Glomerular endothelial cell (primary cell): Measurements from ENCODE around the gene STAC3. TPM values are rescaled to one million over a fixed set of nuclear protein-coding genes. Genes with fewer than 3 reads are reported as not detected.

ENCODE experiments used
- DNase-seq: peaks from one replicate; pipeline ENCODE4 v3.0.0-alpha.2; 2011; ENCODE audit warnings: low read depth, low spot score; ENCODE audit errors: extremely low read depth
- total RNA-seq: library from RNA; depleted of rRNA; stranded (reverse); fragments of >200 nt; gene quantifications from 2 replicates; pipeline ENCODE4 v1.2.3, GENCODE V29; 2015

STAC3 gene
- total RNA-seq, 1 donor from 2014 or later, result 0.18 TPM

DNA sequence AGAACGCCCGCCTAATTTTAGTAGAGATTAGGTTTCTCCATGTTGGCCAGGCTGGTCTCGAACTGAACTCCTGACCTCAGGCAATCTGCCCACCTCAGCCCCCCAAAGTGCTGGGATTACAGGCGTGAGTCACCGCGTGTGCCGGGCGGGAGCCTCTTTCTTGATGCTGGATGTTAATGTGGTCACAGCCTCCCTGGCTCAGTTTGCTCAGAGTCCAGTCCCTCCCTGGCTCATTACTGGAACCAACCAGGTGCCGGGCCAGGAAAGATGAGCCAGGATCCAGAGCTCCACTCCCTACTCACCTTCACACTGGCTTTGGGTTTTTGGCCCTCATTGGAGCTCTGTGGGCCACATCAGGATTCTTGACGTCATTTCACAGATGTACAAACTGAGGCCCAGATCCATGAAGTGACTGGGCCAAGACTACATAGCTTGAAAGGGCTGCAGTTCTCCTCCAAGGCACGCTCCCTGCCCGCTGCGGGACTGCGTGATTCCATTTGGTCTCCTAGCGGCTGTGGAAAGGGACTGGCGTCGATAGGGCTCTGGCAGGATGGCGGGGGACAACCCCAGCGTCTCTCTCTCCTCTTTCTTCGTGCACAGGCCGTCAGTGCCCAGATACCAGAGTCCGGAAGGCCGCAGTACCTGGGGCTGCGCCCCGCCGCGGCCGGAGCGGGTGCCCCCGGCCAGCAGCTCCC, 26.6 kb downstream of the STAC3 start:
- no peak for DNase-seq

DNA sequence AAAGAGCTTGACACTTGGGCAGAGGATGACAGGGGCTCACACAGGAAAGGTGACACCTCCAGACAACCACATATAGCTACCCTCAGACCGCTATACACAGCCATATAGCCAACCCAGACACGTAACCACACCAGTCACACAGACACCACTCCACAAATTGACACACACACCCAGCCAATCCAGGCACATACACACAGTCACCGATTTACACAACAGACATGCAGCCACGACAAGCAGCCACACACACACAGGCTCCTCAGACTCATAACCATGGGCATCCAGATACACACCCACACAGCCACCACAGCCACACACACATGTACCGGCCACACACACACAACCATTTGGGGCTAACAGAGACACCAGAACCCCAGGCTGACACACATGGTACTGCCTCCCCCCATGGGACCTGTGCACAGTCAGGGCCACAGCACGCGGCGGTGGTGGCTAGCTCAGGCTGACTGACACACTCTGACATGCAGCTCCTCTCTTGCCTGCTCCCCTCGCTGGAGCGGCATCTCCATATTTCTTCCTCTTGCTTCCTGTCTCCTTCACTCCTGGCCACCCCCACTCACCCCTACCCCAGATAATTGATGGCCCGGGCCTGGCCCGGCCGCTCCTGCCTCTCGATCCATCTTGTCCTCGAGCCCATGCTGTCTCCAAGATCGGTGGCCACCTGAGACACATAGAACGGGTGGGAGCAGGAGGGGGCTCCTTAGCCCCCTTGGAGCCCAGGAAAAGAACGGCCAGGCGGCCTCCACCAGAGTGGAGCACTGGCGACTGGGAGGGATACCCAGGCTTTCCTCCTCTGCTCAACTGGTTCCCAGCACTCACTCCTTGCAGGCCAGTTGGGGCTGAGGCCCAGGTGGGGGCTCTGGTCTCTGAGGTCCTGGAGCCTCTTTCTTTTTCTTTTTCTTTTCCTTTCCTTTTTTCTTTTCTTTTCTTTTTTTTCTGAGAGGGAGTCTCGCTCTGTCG, 27.5 kb downstream of the STAC3 start:
- DNase-seq, result no peak

DNA sequence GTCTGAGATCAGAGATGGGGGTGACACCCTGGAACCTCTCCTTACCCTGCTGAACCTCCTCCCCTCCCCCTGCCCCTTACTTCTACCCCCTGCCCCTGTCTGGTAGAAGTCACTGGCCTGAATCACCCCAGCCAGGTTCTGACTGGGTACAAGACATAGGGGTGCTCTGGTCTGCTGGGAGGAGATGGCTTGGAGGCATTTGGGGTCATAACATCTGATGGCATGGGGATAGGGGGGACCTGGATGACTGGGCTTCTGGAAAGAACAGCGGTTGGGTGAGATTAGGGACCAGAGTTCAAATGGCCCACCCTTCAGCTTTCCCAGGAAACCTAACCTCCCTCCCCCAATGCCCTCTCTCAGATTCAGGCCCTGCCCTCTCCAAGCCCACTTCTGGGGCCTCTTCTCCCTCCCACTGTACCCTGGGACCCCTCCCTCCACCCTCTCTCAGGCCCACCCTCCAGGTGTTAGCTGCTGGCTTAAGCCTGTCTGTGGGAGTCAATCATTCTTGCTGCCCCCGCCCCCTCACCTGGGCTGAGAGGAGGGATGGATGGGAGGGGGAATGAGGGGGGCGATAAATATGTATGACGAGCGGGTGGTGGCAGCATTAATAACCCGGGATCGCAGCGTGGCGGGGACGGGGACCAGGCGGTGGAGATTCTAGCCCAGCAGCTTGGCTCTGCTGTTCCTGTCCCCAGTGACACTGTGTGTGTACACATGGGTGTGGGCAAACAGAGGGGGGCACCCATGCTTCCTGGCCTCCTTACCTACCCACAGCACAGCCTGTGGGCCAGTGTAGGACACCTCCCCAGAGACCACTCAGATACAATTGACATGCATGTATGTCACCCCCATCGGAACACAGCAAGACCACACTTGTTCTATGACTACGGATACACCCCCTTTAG, 28.4 kb downstream of the STAC3 start:
- DNase-seq, result no peak

DNA sequence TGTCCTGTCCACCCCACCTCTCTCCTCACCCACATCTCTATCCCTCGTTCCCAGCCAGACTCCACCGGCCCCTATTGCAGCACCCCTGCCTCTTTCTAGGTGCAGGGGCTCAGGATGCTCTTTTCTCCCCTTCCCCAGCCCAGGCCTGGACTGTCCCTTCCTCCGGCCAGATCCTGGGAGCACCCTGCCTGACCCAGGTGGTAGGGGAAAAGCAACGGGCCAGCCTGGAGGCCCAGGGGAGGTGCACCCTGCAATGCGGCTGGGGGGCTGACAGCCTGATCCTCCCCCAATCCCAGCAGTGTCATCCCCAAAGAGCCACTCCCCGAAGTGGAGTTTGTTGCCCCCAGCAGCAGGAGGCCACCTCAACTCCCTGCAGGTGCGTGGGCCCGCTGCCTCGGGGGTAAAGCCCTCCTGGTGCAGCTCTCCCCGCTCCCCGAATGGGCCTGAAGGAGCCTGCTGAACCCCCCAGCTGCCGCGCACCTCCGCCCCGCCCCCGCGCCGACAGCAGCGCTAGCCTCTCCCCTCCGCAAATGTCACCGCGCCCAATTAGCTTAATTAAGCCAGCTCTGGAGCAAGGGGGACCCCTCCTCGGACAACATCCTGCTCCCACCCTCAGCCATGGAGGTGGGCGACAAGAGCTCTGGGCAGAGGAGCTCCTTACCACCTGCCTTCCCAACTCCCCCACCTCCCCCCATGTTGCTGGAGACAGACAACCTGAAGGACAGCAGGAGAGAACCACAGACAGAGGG, 29.6 kb downstream of the STAC3 start:
- DNase-seq, result no peak

DNA sequence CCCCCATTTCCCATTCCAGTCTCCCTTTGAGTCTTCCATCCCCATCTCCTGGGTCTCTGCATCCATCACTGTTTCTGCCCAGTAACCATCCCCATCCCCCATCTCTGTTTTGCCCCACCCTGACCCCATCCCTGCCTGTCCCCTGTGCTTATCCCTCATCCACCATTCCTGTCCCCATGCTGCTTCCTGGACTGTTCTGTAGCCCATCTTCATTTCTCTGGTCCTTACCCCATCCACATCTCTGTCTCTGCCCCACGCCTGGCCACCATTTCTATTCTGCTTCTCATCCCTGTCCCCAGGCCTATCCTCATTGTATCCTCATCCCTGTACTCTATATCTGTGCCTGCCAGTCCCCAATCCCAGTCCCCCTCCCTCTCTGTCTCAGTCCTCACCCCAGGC, 30.2 kb downstream of the STAC3 start:
- no peak for DNase-seq

DNA sequence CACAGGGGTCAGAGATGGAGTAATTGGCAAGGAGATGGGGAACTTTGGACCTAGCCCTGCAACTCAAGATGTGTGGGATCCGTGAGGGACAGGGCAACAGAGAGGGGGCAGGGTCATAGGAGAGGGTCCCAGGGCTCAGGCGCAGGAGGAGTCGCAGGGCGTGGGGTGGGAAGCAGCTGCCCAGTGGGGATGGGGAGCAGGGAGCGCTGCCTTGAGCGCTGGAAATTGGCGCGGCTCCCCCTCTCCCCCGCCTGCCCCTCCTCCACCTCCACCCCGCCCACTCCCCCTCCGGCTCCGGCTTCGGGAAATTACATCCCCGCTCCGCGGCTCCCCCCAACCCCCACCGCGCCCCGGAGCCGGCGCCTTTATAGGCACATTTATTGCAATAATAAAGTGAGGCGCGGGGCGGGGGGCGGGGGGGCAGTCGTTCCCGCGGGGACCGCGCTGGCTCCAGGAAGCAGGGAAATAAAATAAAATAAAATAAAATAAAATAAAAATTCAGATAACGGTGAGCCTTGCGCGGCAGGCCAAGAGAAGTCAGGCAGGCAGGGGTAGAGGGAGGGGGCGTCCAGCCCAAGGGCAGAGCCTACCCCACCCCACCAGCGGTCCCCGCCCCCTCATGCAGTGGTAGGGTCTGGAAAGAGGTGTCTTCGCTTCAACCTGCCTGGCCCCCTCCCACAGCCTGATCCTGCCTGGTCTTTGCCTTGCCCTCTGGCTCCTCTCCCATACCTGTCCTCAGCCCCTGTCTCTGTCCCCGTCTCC, 30.8 kb downstream of the STAC3 start:
- no peak for DNase-seq

DNA sequence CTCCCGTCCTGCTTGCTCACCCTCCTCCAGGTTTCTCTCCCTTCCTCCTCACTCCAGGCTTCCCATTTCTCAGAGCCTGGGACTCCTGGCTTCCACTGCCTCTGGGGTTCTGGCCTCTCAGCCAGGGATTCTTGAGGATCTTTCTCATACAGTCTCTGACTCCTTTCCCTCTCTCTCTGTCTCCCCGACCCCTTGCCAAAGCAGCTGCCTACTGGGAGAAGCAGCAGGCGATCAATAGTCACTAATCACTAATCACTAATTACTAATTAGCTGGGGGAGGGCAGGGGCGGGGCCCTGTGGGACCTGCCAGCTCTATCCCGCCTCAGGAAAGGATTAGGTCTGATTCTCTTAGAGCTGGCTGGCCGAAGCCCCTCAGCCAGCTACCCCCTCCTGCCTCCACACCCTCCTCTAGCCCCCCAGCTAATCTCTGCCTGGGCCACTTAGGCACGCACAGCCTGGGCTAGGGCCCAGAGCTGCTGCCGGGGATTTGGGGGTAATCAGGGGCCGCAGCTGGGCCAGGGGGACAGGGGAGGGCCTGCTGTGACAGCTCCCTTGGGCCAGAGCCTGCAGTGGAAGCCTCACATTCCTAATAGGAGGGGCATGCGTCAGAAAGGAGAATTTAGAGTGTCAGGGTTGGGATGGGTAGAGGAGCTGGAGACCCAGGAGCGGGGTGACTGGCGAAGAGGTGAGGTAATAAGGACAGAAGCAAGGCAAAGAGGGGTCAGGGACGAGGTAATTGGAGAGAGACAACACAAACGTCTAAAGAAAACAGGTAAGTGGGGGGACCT, 31.6 kb downstream of the STAC3 start:
- DNase-seq, result no peak

DNA sequence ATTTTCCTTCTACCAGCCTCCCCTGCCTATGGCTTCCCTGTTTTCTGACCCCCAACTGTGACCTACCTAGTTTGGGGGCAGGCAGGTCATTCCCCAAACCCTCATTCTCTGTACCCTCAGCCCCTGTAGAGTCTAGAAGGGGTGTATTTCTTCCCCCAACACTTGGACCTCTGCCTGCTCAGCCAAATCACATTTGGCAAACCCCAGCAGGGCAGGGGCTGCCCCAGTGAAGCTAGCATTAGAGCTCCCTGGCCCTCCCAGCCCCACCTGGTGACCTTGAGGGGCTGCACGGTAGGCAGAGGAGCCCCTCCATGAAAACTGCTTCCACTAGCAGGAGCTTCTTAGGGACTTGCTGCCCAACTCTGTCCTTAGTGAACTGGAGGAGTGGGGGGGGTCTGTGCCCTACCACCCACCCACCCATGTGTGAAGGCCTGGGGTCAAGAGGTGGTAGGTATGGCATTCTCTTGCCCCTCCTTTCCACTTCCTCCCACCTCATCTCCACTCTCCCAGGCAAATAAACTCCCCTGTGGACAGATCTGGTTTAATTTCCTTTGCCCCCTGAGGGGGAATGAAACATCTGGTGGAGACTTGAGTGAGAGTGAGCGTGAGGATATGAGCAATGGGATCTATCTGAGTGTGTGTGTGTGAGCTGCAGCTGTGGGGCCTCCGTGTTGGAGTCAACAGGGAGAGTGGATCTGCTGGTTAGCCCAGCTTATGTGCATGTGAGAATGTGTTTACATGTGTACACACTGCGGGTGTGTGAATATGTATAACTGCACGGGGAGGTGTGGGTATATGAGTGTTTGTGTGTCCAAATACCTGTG, 32.7 kb downstream of the STAC3 start:
- no peak for DNase-seq

DNA sequence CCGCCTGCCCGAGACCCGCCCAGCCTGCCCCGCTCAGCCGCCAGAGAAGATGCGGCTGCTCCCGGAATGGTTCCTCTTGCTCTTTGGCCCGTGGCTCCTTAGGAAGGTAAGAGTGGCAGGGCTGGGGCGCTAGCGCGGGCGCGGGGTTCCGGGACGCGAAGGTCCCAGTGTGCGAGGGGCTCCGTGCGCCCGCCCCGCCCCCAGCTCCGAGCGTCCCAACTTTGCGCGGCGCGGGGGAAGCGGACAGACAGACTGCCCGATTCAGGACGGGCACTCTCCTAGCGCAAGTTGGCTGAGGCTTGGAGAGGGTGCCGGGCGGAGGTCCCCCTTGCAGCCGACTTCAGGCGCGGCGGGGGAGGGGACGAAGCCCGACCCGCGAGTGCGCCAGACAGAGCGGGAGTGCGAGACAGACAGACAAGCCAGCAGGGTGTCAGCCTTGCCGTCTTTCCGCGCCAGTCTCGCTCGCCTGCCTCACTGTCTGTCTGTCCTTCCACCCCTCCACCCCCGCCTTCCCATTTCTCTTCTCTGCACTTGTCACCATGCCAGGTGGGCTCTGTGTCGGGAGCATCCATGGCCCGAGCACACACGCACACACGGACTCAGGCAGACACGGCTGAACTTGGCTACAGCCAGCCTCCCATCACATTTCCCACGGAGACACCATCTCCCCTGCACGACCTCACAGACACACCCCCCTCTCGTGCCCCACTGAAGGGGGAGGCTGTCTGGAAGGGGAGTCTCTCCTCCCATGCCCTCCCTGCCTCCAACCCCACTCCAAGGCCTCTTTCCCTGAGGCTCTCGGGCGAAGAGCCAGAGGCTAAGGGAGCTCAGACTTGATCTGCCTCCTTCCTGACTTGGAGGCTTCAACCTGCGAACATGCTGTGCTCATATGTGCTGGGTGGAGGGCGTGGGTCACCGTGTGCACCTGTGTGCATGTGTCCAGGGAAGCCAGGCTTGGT, 33.8 kb downstream of the STAC3 start:
- DNase-seq, result no peak

DNA sequence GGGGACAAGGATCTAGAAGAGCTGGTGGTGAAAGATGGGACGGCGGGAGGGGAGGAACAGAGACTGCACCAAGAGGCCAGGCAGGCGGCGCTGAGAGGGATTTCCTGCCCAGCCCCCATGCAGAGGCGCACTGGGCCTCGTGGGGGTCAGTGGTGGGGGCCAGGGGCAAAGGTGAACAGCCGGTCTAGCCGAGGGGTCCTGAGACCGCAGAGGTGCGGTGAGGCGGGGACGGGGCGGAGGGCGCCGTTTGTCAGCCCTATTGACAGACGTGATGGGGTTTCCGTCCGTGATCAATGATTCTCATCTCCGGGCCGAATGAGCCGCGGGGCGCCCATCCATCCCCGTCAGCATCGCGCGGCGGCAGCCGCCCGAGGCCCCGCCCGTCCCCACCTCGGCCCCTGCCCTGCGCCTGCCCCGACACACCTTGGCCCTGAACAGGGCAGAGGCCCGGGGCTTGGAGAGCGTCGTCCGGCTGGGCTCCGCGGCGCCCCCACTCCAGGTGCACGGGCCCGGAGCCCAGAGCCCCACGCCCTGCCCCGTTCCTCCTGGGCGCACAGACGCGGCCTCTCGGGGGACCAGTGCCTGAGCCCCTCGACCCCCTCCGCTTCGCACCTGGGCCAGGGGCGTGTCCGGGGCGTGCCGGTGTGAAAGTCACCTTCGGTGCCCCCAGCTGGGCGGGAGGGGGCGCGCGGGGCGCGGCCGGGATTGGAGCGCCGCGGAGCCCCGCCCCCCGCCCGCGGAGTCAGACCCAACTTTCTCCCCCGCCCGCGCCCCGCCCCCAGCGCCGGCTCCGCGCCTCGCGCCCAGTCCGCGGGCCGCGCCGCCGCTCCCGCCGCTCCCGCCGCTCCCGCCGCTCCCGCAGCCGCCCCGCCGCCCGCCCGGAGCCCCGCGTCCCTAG, 34.7 kb downstream of the STAC3 start, which contains the start of gene NXPH4:
Gene NXPH4, plus strand, starts transcription at position 781 of the 898 bp plus-strand sequence. CDS start 176 bp downstream, outside the sequence.
- no peak for DNase-seq

DNA sequence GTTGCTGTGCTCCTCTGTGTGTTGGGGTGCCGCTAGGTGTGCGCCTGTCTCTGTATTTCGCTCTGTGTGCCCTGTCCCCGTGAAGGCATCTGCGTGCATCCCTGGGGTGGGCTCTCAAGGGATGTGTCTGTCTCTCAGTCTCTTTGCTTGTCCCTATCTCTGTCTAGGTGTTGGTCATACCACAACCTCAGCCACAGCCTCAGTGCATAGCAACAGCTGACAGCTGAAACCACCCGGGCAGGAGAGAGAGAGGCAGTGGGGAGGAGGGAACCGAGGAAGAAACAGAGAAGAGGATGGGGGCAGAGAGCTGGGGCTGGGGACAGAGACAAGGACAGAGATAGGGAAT, 35.3 kb downstream of the STAC3 start:
- DNase-seq, result no peak

DNA sequence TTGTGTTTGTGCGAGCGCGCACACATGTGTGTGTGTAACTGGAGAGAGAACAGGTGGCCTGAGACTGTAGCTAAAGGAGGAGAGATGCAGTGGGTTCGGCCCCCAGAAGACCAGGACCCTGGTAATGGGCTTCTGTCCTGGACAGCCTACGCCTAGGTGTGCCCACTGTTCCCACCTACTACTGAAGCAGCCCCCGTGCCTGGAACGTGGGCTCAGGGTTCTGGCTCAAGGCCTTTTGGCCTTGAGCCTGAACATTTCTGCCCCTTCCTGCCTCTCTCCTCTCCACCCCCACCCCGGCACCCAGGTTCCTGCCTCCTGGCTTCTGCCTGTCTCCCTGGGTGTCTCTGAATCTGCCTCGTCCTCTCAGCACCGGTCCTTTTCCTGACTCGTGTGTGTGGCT, 35.9 kb downstream of the STAC3 start:
- no peak for DNase-seq

DNA sequence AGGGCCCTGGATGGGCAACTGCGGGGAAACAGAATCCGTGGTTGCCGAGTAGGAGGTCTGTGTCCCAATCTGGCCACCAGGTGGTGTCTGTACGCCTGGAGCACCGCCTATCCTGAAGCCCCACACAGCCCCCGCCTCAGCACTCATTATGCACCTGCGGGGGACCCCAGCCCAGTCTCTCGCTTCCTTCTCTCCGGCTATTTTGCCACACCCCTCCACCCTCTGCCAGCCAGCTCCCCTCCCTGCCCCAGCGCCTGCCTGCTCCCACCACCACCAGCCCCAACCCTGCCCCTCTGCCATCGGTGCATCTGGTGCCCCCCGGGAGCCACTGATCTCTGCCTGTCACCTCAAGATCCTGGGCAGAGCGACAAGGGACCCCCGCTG, 36.6 kb downstream of the STAC3 start:
- DNase-seq, result no peak

DNA sequence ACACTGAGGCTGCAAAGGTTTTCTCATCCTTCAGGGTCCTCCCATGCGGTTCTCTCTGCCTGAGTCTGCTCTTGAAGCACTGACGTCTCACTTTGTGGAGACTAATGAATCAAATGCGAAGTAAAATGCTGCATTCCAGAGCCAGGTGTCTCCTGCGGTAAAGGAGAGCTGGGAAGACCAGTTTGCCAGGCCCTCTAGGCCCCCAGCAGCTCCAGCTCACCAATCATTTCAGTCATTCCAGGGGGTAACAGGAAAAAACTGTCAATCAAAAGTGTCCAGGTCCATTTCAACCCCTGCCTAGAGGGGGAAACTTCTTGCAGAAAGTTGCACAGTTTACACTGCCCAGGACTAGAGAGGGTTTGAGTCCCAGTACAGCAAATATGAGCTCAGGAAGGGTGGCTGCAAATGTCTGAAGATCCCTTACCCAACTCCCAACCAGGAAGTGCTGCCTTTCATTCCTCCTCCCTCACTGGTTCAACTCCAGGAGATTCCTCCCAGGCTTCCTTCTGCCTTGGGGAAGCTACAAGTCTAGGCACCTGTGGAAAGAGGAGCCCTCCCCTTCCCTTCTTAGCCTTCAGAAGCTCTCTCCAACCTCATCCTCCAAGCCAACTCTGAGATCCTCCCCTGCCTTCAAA, 37.1 kb downstream of the STAC3 start:
- no peak for DNase-seq

DNA sequence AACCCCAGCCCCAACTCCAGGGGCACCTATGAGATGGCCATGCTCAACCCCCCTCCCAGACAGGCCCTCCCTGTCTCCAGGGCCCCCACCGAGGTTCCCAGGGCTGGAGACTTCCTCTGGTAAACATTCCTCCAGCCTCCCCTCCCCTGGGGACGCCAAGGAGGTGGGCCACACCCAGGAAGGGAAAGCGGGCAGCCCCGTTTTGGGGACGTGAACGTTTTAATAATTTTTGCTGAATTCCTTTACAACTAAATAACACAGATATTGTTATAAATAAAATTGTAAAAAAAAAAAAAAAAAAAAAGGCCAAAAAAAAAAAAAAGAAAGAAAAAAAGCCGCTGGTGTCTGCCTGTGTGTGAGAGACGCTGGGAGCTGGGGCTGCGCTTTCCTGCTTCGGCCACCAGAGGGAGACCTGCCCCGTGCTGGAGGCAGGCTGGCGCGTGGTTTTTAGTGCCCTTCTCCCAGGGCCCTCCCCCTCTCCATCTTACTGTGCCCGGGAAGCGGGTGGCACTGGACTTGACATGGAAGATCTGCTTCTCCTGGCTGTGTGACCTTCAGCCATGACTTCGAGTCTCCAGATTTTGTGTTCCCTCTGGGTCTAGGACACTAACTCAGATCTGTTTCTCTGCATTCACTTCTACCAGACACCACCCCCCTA, 37.8 kb downstream of the STAC3 start:
- no peak for DNase-seq
